Upper lobe of left lung (tissue), 4 donors: ENCODE results near the gene ARID1B.

Experiments used
- POLR2A ChIP-seq, 4 donors: fragments of 450-650 bp; IDR thresholded peaks; one replicate each; pipeline ENCODE4 v1.5.1; 2016 to 2017; ENCODE audit warnings: antibody characterized with exemption in 4 of 4, mild to moderate bottlenecking in 2 of 4
- TF ChIP-seq, protein P1 (sequence below), 6 experiments: fragments of 450-650 bp in 4 of 6; fragments of 200-600 bp in 2 of 6; sonication (generic) in 2 of 6; IDR thresholded peaks; one replicate each; pipeline ENCODE4 v1.5.1; 2016 to 2019; ENCODE audit warnings: antibody characterized with exemption in 6 of 6

GRCh38 chr6:156828280-156828703 lies 51.1 kb downstream of the ARID1B start:
- TF ChIP-seq POLR2A (IDR thresholded peaks at IDR 0.05) = no peak
- TF ChIP-seq, protein P1, sequence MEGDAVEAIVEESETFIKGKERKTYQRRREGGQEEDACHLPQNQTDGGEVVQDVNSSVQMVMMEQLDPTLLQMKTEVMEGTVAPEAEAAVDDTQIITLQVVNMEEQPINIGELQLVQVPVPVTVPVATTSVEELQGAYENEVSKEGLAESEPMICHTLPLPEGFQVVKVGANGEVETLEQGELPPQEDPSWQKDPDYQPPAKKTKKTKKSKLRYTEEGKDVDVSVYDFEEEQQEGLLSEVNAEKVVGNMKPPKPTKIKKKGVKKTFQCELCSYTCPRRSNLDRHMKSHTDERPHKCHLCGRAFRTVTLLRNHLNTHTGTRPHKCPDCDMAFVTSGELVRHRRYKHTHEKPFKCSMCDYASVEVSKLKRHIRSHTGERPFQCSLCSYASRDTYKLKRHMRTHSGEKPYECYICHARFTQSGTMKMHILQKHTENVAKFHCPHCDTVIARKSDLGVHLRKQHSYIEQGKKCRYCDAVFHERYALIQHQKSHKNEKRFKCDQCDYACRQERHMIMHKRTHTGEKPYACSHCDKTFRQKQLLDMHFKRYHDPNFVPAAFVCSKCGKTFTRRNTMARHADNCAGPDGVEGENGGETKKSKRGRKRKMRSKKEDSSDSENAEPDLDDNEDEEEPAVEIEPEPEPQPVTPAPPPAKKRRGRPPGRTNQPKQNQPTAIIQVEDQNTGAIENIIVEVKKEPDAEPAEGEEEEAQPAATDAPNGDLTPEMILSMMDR (IDR thresholded peaks at IDR 0.05) = no peak
